ENCODE results near the gene METTL25B. TPM values are rescaled to one million over a fixed set of nuclear protein-coding genes. Genes with fewer than 3 reads are reported as not detected.

METTL25B gene
- total and polyA plus RNA-seq, 10 donors, result 23.2 to 43.8 (median 33.9) TPM

DNA sequence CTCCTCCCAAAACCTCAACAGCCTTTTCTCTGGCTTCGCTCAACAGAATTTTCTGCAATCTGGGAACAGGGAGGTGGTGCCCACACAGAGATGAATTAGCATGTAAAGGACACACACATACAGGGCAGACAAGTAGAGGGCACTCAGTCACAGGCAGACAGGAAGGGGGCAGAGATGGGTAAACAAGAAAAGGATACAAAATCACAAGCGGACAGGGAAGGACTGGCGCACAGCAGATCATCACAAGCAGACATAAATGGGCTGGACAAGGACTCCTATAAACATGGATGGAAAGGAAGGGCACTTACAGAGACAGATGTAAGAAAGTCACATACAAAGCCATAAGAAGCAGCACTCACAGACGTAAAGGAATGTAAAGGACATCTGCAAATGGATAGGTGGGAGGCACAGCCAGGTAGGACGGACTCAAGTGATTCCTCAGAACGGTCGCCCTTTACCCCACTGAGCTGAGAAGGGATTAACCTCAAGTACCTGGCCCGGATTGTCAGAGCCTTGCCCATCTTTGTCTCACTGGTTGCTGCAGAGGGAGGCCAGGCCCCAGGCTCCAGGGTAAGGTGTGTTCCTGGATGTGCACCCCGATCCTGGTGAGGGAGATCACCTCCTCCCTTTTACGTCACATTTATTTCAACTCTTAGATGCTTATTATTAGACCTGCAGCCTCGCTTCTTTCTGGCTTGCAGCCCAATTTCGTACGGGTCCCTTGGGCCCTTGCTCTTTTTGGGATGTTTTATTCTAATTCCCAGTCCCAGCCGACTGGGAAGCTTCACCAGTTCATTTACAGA, 38.2 kb downstream of the METTL25B start:
- peak overlapping the region; percentile 69 to 97 (median 94) for H3K27ac ChIP-seq
- WGBS, 5 donors, result 8 to 10% (median 9%) methylated on average over 14 of the region's 14 CpGs
- H3K36me3 ChIP-seq, result peaks cover 0 to 16% (median 4%) of the 10 kb centered on the region in 6 donors
- no peaks in the 10 kb centered on the region for H3K27me3 ChIP-seq (replicated peaks in 1 of 7)
- TF ChIP-seq POLR2AphosphoS5 (IDR thresholded peaks at IDR 0.05) (no peak), POLR2A (IDR thresholded peaks at IDR 0.05) (peak in 1 of 3 donors; percentile 50)
- TF ChIP-seq, protein P1, sequence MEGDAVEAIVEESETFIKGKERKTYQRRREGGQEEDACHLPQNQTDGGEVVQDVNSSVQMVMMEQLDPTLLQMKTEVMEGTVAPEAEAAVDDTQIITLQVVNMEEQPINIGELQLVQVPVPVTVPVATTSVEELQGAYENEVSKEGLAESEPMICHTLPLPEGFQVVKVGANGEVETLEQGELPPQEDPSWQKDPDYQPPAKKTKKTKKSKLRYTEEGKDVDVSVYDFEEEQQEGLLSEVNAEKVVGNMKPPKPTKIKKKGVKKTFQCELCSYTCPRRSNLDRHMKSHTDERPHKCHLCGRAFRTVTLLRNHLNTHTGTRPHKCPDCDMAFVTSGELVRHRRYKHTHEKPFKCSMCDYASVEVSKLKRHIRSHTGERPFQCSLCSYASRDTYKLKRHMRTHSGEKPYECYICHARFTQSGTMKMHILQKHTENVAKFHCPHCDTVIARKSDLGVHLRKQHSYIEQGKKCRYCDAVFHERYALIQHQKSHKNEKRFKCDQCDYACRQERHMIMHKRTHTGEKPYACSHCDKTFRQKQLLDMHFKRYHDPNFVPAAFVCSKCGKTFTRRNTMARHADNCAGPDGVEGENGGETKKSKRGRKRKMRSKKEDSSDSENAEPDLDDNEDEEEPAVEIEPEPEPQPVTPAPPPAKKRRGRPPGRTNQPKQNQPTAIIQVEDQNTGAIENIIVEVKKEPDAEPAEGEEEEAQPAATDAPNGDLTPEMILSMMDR (IDR thresholded peaks at IDR 0.05 in 8 of 11, conservative IDR thresholded peaks at IDR 0.05 in 3 of 11), result peak in 2 of 11 experiments; percentile 1 to 5
- H3K4me3 ChIP-seq, result peak overlapping the region; percentile 37 to 96 (median 76)
- peaks cover 33 to 51% (median 48%) of the 10 kb centered on the region in 6 donors for H3K4me1 ChIP-seq
- H3K9me3 ChIP-seq, result no peaks in the 10 kb centered on the region
- peak; percentile 84 for DNase-seq
- intact Hi-C loops (cut with DNase I; ENCODE audit: low total_unique reads), result no loop called here

DNA sequence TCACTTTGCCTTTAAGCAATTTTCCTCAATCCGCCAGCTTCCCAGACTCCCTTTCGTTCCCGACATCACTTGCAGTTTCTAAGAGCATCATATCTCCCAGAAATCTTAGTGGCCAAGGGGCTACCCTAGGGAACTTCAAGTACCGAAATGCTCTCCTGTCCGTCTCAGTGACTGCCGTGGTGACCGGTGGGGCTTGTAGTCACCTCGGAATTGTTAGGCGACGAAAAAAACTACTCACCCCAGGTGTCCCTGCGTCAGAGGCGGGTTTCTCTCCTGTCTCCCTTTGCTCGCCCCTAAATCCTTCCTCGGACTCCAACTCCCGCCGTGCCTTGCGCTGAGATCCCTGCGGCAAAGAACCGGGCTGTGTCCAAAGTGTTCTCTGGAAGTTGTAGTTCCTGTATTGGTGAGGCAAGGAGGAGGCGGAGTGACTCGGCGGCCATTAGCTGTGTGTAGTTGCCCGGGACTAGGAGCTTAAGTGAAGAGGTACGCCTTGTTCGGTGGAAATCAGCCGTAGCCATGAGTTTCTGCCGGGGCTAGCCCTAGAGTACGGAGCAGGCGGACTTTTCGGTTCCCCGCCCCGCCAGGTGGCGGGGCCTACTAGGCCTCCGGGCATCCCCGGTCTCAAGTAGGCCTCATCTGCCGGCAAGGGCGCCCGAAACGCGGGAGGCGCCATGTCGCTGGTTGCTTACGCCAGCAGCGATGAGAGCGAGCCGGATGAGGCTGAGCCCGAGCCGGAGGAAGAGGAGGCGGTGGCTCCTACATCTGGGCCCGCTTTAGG, 39.0 kb downstream of the METTL25B start, which contains the start of gene PRCC:
Gene PRCC (plus strand): TSS at position 435 of the 778 bp plus-strand sequence. CDS start 237 bp downstream, at position 672.
- intact Hi-C loops (cut with DNase I; ENCODE audit: low total_unique reads), result no loop called here
- H3K27me3 ChIP-seq (replicated peaks in 1 of 7), result no peaks in the 10 kb centered on the region
- peaks cover 0 to 24% (median 4%) of the 10 kb centered on the region in 6 donors for H3K36me3 ChIP-seq
- no peaks in the 10 kb centered on the region for H3K9me3 ChIP-seq
- 0% methylated on average over 21 to 50 of the region's 50 CpGs for WGBS, 5 donors
- peak within 1 kb of the TSS; percentile 58 to 96 (median 78) for H3K4me3 ChIP-seq
- H3K4me1 ChIP-seq, result peaks cover 33 to 59% (median 54%) of the 10 kb centered on the region in 6 donors
- TF ChIP-seq, protein P1 (IDR thresholded peaks at IDR 0.05 in 8 of 11, conservative IDR thresholded peaks at IDR 0.05 in 3 of 11), result peak in 3 of 11 experiments; percentile 8 to 21 (median 9)
- TF ChIP-seq POLR2A (IDR thresholded peaks at IDR 0.05) (peak in 2 of 3 donors; percentile 13 to 53), POLR2AphosphoS5 (IDR thresholded peaks at IDR 0.05) (peak; percentile 84 to 94 (median 86))
- H3K27ac ChIP-seq, result peak within 1 kb of the TSS; percentile 76 to 97 (median 94)
- peak; percentile 99 for DNase-seq

DNA sequence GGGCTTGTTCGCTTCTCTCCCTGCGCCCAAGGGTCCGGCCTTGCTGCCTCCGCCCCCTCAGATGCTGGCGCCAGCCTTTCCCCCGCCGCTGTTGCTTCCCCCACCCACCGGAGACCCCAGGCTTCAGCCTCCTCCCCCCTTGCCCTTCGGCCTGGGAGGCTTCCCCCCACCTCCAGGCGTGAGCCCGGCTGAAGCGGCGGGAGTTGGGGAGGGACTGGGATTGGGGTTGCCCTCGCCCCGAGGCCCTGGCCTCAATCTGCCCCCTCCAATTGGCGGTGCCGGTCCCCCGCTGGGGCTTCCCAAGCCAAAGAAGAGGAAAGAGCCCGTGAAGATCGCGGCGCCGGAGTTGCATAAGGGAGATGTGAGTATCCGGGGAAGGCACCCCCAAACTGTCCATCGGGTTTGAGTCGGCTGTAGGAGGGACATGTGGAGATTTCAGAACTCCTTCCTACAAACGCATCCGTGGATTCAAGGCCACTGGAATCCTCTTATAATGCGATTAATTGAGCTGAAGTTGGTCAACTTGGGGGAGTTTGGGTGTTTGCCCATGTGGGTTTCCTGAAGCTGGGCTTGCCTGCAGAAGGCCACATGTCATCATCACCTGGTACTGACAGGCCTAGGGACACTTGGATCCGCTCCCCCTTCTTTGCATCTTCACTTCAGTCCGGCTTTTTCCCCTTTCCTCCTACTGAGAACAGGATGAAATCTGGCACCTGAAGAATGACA, 39.8 kb downstream of the METTL25B start:
- intact Hi-C loops (cut with DNase I; ENCODE audit: low total_unique reads), result no loop called here
- H3K4me3 ChIP-seq, result peak overlapping the region; percentile 58 to 96 (median 78)
- peak overlapping the region; percentile 76 to 97 (median 94) for H3K27ac ChIP-seq
- peaks cover 33 to 66% (median 58%) of the 10 kb centered on the region in 6 donors for H3K4me1 ChIP-seq
- peaks cover 0 to 31% (median 4%) of the 10 kb centered on the region in 6 donors for H3K36me3 ChIP-seq
- WGBS, 5 donors, result 0 to 2% (median 1%) methylated on average over 13 to 31 of the region's 31 CpGs
- TF ChIP-seq POLR2AphosphoS5 (IDR thresholded peaks at IDR 0.05) (no peak), POLR2A (IDR thresholded peaks at IDR 0.05) (no peak)
- TF ChIP-seq, protein P1 (IDR thresholded peaks at IDR 0.05 in 8 of 11, conservative IDR thresholded peaks at IDR 0.05 in 3 of 11), result no peak
- no peaks in the 10 kb centered on the region for H3K9me3 ChIP-seq
- H3K27me3 ChIP-seq (replicated peaks in 1 of 7), result no peaks in the 10 kb centered on the region
- DNase-seq, result peak; percentile 90
